HL-60 (cell line): ENCODE measurements around the gene MEGF10.
"Not testable (repeated sequence)": the region's sequence is repeated elsewhere in the genome, so short reads cannot be mapped to it uniquely, and the experiment has no call there.

Source experiments
- GABPA ChIP-seq: IDR thresholded peaks from 2 replicates; pipeline ENCODE4 v1.6.1; 2012; ENCODE audit warnings: low read depth
- POLR2AphosphoS5 ChIP-seq: IDR thresholded peaks from 2 replicates; pipeline ENCODE4 v1.6.1; 2012; ENCODE audit warnings: low read depth
- SPI1 ChIP-seq: IDR thresholded peaks from 2 replicates; pipeline ENCODE4 v1.6.1; 2012; ENCODE audit warnings: low read depth, mild to moderate bottlenecking, borderline replicate concordance
- TF ChIP-seq, protein P1 (sequence below): IDR thresholded peaks from one replicate; pipeline ENCODE4 v1.5.1; 2011; ENCODE audit warnings: low read length, control low read depth, inconsistent platforms; ENCODE audit not compliant: insufficient read depth
- TF ChIP-seq, protein P2 (sequence below): IDR thresholded peaks from 2 replicates; pipeline ENCODE4 v1.6.1; 2012; ENCODE audit warnings: low read depth; ENCODE audit not compliant: insufficient replicate concordance

DNA sequence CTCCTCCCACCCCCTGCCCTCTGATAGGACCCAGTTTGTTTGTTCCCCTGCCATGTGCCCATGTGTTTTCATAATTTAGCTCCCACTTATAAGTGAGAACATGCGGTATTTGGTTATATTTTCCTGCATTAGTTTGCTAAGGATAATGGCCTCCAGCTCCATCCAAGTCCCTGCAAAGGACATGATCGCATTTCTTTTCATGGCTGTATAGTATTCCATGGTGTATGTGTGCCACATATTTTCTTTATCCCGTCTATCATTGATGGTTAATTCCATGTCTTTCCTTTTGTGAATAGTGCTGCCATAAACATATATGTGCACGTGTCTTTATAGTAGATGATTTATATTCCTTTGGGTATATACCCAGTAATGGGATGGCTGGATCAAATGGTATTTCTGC is 19.9 kb upstream of the MEGF10 start:
- TF ChIP-seq, protein P1, sequence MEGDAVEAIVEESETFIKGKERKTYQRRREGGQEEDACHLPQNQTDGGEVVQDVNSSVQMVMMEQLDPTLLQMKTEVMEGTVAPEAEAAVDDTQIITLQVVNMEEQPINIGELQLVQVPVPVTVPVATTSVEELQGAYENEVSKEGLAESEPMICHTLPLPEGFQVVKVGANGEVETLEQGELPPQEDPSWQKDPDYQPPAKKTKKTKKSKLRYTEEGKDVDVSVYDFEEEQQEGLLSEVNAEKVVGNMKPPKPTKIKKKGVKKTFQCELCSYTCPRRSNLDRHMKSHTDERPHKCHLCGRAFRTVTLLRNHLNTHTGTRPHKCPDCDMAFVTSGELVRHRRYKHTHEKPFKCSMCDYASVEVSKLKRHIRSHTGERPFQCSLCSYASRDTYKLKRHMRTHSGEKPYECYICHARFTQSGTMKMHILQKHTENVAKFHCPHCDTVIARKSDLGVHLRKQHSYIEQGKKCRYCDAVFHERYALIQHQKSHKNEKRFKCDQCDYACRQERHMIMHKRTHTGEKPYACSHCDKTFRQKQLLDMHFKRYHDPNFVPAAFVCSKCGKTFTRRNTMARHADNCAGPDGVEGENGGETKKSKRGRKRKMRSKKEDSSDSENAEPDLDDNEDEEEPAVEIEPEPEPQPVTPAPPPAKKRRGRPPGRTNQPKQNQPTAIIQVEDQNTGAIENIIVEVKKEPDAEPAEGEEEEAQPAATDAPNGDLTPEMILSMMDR = not testable (repeated sequence)
- TF ChIP-seq, protein P2, sequence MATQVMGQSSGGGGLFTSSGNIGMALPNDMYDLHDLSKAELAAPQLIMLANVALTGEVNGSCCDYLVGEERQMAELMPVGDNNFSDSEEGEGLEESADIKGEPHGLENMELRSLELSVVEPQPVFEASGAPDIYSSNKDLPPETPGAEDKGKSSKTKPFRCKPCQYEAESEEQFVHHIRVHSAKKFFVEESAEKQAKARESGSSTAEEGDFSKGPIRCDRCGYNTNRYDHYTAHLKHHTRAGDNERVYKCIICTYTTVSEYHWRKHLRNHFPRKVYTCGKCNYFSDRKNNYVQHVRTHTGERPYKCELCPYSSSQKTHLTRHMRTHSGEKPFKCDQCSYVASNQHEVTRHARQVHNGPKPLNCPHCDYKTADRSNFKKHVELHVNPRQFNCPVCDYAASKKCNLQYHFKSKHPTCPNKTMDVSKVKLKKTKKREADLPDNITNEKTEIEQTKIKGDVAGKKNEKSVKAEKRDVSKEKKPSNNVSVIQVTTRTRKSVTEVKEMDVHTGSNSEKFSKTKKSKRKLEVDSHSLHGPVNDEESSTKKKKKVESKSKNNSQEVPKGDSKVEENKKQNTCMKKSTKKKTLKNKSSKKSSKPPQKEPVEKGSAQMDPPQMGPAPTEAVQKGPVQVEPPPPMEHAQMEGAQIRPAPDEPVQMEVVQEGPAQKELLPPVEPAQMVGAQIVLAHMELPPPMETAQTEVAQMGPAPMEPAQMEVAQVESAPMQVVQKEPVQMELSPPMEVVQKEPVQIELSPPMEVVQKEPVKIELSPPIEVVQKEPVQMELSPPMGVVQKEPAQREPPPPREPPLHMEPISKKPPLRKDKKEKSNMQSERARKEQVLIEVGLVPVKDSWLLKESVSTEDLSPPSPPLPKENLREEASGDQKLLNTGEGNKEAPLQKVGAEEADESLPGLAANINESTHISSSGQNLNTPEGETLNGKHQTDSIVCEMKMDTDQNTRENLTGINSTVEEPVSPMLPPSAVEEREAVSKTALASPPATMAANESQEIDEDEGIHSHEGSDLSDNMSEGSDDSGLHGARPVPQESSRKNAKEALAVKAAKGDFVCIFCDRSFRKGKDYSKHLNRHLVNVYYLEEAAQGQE = not testable (repeated sequence)
- not testable (repeated sequence) for TF ChIP-seq POLR2AphosphoS5, SPI1, GABPA
